ENCODE measurements around the gene FOXD2.

DNA sequence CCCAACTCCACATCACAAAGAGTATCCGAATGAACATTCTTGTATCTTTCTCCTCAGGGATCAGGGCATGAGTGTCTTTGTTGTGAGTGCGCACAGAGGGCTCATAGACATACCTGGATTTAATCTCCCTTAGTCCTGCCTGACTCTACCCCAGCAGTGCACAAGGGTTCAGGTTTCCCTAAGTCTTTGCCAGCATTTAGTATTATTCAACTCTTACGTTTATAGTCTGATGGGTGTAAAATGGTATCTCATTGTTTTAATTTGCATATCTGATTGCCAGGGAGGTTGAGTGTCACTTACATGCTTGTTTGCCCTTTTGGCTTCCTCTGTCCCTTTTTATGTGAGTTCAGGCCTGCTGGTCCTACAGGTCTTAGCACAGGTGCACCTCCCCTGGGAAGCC, 49.5 kb downstream of the FOXD2 start:
- TF ChIP-seq ZNF704 (tag by site-specific recombination; IDR thresholded peaks at IDR 0.05) (no peak), ZNF768 (tag by site-specific recombination; IDR thresholded peaks at IDR 0.05) (no peak), ZNF394 (tag by site-specific recombination; IDR thresholded peaks at IDR 0.05; ENCODE audit: borderline replicate concordance) (no peak), HOXA7 (CRISPR knock-in tag; IDR thresholded peaks at IDR 0.05; ENCODE audit: borderline replicate concordance) (no peak), ZNF510 (tag by site-specific recombination; IDR thresholded peaks at IDR 0.05; ENCODE audit: insufficient replicate concordance) (no peak), ZNF664 (tag by site-specific recombination; IDR thresholded peaks at IDR 0.05) (no peak)
